HS-27A (cell line): Measurements from ENCODE around the gene GAREM1.
"Not testable (repeated sequence)": the region's sequence is repeated elsewhere in the genome, so short reads cannot be mapped to it uniquely, and the experiment has no call there.

Source experiments
- DNase-seq: peaks from one replicate; pipeline ENCODE4 v3.0.0-alpha.2; 2012; ENCODE audit warnings: low read depth, missing footprints

Gene GAREM1

DNA sequence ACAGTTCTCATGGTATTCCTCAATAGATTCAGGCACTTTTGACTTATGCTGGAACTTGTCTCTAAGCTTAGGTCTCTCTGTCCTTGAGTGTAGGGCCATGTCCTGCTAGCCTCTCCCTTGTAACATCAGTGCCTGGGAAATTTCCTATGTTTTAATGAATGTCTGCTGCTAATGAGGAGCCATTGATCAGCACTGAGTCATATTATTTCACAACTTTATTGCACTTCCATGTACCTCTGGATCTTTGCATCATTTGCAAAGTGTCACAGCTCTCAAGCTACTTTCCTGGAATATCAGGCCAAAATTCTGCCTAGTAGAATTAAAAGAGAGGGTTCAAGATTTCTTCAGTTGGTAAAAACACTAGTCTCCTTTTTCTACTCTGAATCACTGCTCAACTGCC, 102.5 kb downstream of the GAREM1 start:
- DNase-seq, result no peak

GRCh38 chr18:32366586-32367538, 103.8 kb downstream of the GAREM1 start:
- no peak for DNase-seq

DNA sequence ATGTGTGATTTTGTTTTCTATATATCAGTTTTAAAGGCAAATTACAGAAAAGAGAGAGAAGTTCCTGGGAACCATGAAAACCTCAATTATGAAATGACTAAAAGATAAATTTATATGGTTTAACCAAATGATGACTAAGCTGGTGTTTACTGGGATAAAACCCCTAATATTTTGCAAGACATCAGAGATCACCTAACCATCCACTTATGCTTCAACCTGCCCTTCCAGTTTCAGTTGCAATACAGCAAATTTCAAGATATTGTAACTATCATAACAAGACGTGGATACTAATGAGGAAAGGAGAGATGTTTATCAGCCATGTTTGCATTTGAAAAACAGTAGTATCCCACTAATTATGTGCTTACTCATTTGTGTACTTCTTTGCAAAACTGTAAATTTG, 108.2 kb downstream of the GAREM1 start:
- DNase-seq, result no peak

GRCh38 chr18:32360682-32361345, 109.9 kb downstream of the GAREM1 start:
- DNase-seq, result no peak

- DNase-seq, result no peak
These were observed 112.2 kb downstream of the GAREM1 start for GRCh38 chr18:32358529-32358928.

- no peak for DNase-seq
These were observed 112.6 kb downstream of the GAREM1 start for GRCh38 chr18:32358075-32358474.

DNA sequence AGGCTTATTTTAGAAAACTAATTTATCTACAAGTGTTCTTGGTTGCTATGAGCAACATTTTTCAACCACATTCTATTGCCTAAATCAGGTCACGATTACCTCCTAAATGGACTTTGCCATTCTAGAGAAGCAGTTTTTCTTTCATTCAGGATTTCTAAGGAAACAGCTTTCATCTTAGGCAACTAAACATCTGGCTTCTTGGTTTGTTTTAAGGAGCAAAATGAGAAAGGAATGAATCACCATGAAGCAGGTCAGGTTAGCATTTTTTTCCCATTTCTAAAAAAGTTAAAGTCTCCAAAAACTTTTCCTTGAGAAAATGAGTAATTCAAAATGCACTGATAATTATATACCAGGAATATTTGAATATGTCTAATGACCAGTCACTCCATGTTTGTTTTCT, 114.8 kb downstream of the GAREM1 start:
- no peak for DNase-seq

DNA sequence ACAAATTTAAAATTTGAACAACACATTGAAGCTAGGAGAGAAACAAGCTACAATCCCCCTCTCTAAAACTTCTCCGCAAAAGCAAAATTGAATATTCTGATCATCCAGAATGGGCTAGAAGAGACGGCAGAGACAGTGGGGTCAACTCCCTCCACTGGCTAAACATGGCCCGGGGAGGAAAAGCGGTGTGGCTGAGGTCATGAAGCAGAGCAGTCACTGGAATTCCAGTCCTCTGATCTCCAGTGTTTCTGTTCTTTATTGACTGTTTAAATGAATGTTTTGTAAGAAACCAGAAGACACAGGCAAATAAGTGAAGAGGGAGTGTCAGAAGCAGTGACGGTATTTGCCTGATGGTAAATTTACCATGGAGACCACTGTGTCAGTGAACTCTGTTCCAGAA, 116.2 kb downstream of the GAREM1 start:
- DNase-seq, result no peak

- no peak for DNase-seq
These were observed 117.4 kb downstream of the GAREM1 start for GRCh38 chr18:32353257-32353656.

DNA sequence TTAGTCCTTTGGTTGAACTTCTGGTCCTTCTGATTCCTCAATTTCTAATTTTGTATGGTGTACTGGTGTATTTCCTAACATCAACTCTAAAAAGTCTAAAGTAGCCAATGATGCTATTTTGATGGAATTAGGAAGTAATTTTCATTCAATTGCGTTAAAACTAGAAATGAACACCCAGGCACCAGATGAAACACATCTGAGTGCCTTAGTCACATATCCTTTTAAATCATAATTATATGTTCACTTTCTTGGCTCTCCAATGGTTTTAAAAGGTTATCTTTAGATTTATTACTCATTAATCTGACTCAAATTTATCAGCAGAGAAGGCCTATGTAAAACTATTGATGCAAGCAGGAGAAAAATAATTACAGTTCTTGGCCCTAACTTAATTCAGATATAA, 119.7 kb downstream of the GAREM1 start:
- no peak for DNase-seq

DNA sequence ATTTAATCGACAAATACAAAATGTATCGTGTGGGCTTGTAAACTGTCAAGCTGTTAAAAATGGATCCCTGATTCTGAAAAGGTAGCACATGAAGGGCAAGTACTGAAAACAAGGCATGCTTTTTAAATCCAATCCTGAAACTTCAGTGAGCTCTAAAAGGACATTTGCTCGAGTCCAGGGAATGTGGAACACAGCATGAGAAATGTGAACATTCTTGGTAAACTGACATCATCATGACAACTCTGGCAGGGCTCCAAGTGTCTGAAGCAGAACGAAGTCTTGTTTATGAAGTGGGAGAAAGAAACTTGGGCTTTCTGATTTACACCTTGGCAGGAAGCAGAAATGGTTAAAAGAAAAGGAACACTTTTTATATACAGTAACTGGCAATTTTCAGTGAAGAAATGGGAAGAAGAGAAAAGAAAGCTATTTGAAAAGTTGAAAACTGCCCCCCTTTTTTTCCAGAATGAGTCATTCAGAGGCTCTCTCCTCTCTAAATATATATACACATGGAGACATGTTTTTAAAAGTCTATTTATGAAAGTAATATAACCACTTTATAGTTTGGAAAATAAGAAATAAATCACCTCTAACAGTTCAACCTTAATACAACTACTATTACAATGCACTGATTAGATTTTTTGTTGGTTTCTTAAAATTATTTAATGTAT, 120.8 kb downstream of the GAREM1 start:
- peak; percentile 72 for DNase-seq

DNA sequence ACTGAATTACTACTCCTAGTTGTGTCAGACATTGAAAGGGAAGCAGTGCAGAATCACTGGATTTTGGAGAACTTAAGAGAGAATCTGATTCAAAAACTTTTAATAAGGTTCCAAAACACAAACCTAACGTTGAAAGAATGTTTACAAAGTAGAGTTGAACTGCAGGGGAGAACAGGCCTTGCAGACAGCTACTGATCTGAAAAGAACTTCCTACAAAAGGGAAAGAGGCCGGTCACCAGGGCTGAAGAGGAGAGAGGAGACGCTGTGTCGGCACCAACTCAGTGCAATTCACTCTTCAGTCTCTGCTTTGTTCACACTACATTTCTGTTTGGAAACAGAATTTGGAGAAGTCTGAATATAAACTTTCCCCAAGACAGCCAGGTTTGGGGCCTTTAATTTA, 124.0 kb downstream of the GAREM1 start:
- DNase-seq, result no peak

DNA sequence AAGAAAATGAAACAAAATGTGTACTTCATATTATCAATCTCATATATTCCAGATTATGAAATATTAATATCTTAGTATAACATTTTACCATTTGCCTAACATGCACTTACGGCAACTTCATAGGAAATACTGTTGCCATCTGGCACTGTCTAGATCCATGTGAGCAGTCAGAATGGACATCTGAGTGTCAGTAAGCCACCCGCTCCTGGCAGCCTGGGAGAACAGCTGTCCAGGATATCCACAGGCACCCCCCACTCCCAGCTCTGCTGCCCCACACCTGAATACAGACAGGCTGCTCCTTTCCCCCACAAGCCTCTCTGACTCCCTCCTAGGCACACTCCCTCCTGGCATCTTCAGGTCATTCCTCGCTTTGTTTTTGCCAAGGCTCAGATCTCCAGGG, 127.0 kb downstream of the GAREM1 start:
- DNase-seq, result no peak

- not testable (repeated sequence) for DNase-seq
These were observed 129.6 kb downstream of the GAREM1 start for GRCh38 chr18:32341112-32341511.

DNA sequence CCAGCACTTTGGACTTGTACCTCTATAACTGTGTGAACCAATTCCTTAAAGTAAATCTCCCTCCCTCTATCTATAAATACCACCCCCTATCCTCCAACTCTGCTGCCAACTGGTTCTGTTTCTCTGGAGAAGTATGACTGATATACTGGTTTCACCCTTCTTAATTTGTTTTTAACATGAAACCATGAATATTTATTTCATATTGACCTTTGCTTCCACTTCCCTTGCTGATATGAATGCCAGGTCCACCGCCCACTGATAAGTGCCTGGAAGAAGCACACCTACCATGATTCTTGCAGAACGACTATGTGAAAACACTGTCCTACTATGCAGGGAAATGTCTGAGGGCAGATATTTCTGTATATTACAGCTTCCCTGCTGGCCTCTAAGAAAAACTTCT, 131.6 kb downstream of the GAREM1 start:
- no peak for DNase-seq

GRCh38 chr18:32337821-32338220, 132.9 kb downstream of the GAREM1 start:
- no peak for DNase-seq

DNA sequence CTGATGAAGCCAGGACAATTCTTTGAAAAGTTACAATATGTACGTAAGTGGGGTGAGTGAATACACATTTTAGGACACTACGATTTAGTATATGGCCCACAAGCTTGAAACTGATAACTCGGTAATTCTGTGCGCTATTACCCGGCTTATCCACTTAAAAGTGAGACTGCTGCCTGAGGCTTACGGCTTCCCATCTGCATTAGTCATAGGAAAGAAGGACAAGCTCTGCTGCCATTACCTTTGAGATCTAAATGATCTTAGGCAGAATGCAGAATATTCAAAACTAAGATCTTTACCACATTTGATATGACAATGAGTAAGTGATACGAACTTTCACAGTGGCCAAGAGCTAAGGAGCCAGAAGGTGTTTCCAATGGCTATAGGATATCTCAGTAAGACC, 133.3 kb downstream of the GAREM1 start:
- DNase-seq, result no peak

GRCh38 chr18:32335228-32335627, 135.5 kb downstream of the GAREM1 start:
- DNase-seq, result no peak

- no peak for DNase-seq
These were observed 136.9 kb downstream of the GAREM1 start for GRCh38 chr18:32333781-32334180.

- DNase-seq, result no peak
These were observed 138.0 kb downstream of the GAREM1 start for GRCh38 chr18:32332708-32333107.

- no peak for DNase-seq
These were observed 141.7 kb downstream of the GAREM1 start for GRCh38 chr18:32328974-32329373.

- no peak for DNase-seq
These were observed 142.3 kb downstream of the GAREM1 start for GRCh38 chr18:32328379-32328778.
